HepG2 (cell line): Measurements from ENCODE around the gene CCNQ. TPM values are rescaled to one million over a fixed set of nuclear protein-coding genes. Genes with fewer than 3 reads are reported as not detected.

Experiments
- CREM ChIP-seq, 2 experiments: sonication (generic) in 1 of 2; formaldehyde crosslinking in 1 of 2; IDR thresholded peaks; 2 replicates each; pipeline versions ENCODE4 v1.4.0 to v1.6.1; 2016 to 2020; ENCODE audit warnings: antibody characterized with exemption in 1 of 2, mild to moderate bottlenecking in 1 of 2, missing genetic modification reagents in 1 of 2
- ETV5 ChIP-seq: IDR thresholded peaks from 2 replicates; pipeline ENCODE4 v1.6.1; 2018; ENCODE audit warnings: missing biosample characterization, missing genetic modification reagents, inconsistent platforms, borderline replicate concordance
- FOXA3 ChIP-seq: IDR thresholded peaks from 2 replicates; pipeline ENCODE4 v1.6.1; 2016; ENCODE audit warnings: missing genetic modification reagents, missing compliant biosample characterization
- FOXP1 ChIP-seq, 2 experiments: fragments of 450-650 bp in 1 of 2; IDR thresholded peaks; 2 replicates each; pipeline ENCODE4 v1.6.1; 2017 to 2018; ENCODE audit warnings: antibody characterized with exemption in 1 of 2
- GATAD2A ChIP-seq: IDR thresholded peaks from 2 replicates; pipeline ENCODE4 v1.6.1; 2016
- GLI4 ChIP-seq: sonication (generic); formaldehyde crosslinking; IDR thresholded peaks from 2 replicates; pipeline ENCODE4 v1.5.1; 2020; ENCODE audit warnings: missing genetic modification reagents, mild to moderate bottlenecking, moderate library complexity, borderline replicate concordance
- IRF1 ChIP-seq: sonication (generic); formaldehyde crosslinking; IDR thresholded peaks from 2 replicates; pipeline ENCODE4 v1.4.0; 2020; ENCODE audit warnings: low read depth, mild to moderate bottlenecking, missing genetic modification reagents
- KLF11 ChIP-seq: IDR thresholded peaks from 2 replicates; pipeline ENCODE4 v1.6.1; 2016; ENCODE audit warnings: missing compliant biosample characterization
- MAF1 ChIP-seq: sonication (generic); formaldehyde crosslinking; IDR thresholded peaks from 2 replicates; pipeline ENCODE4 v1.5.0; 2020; ENCODE audit warnings: missing genetic modification reagents, borderline replicate concordance
- MED1 ChIP-seq: sonication (generic); formaldehyde crosslinking; IDR thresholded peaks from 2 replicates; pipeline ENCODE4 v1.4.0; 2020; ENCODE audit warnings: missing genetic modification reagents
- MLX ChIP-seq: IDR thresholded peaks from 2 replicates; pipeline ENCODE4 v1.6.1; 2016
- MYNN ChIP-seq: sonication (generic); formaldehyde crosslinking; IDR thresholded peaks from 2 replicates; pipeline ENCODE4 v1.4.0; 2020; ENCODE audit warnings: mild to moderate bottlenecking, low read depth, missing genetic modification reagents
- NFE2L1 ChIP-seq: sonication (generic); formaldehyde crosslinking; IDR thresholded peaks from 2 replicates; pipeline ENCODE4 v1.4.0; 2020; ENCODE audit warnings: missing genetic modification reagents, mild to moderate bottlenecking, borderline replicate concordance
- NR1H2 ChIP-seq: sonication (generic); formaldehyde crosslinking; IDR thresholded peaks from 2 replicates; pipeline ENCODE4 v1.8.1; 2022; ENCODE audit warnings: low read depth, missing genetic modification reagents, borderline replicate concordance
- NR2F6 ChIP-seq, 2 experiments: IDR thresholded peaks; 2 replicates each; pipeline ENCODE4 v1.6.1; 2016; ENCODE audit warnings: antibody characterized with exemption in 1 of 2, mild to moderate bottlenecking in 1 of 2
- POLR2AphosphoS5 ChIP-seq: IDR thresholded peaks from 2 replicates; pipeline ENCODE4 v1.6.1; 2012; ENCODE audit warnings: low read depth, low read length
- SMARCC2 ChIP-seq: fragments of 450-650 bp; IDR thresholded peaks from 2 replicates; pipeline ENCODE4 v1.6.1; 2017; ENCODE audit warnings: antibody characterized with exemption, mild to moderate bottlenecking
- SP5 ChIP-seq: IDR thresholded peaks from 2 replicates; pipeline ENCODE4 v1.6.1; 2016; ENCODE audit warnings: low read depth, borderline replicate concordance
- TAF1 ChIP-seq: sonication (generic); formaldehyde crosslinking; IDR thresholded peaks from 2 replicates; pipeline ENCODE4 v1.4.0; 2020; ENCODE audit warnings: missing genetic modification reagents
- TBP ChIP-seq: sonication (generic); formaldehyde crosslinking; IDR thresholded peaks from 2 replicates; pipeline ENCODE4 v1.5.0; 2020; ENCODE audit warnings: missing genetic modification reagents
- UBTF ChIP-seq: sonication (generic); formaldehyde crosslinking; IDR thresholded peaks from 2 replicates; pipeline ENCODE4 v1.4.0; 2020; ENCODE audit warnings: mild to moderate bottlenecking, missing genetic modification reagents
- ZNF143 ChIP-seq: sonication (generic); formaldehyde crosslinking; IDR thresholded peaks from 2 replicates; pipeline ENCODE4 v1.4.0; 2020; ENCODE audit warnings: missing genetic modification reagents
- ZNF18 ChIP-seq: sonication (generic); formaldehyde crosslinking; IDR thresholded peaks from 2 replicates; pipeline ENCODE4 v1.8.0; 2022; ENCODE audit warnings: mild to moderate bottlenecking, missing genetic modification reagents; ENCODE audit not compliant: insufficient replicate concordance
- ZNF441 ChIP-seq: sonication (generic); formaldehyde crosslinking; IDR thresholded peaks from 2 replicates; pipeline ENCODE4 v1.7.0; 2021; ENCODE audit warnings: missing genetic modification reagents, borderline replicate concordance
- ZNF580 ChIP-seq: IDR thresholded peaks from 2 replicates; pipeline ENCODE4 v1.6.1; 2016; ENCODE audit warnings: low read depth, borderline replicate concordance
- polyA plus RNA-seq, 8 experiments: library from polyadenylated mRNA; depleted of rRNA in 3 of 8; stranded (reverse) in 7 of 8; unstranded in 1 of 8; fragments of >200 nt; fragmentation: Illumina TruSeq in 4 of 8; extraction: Trizol in 4 of 8; gene quantifications; 2 replicates each; pipeline versions ENCODE4 v1.2.1 to v1.2.3, GENCODE V29; 2011 to 2016; ENCODE audit warnings: low read depth in 4 of 8, missing spikeins in 1 of 8, mixed read lengths in 1 of 8; ENCODE audit not compliant: insufficient read depth in 1 of 8
- total RNA-seq, 5 experiments: library from RNA; depleted of rRNA; stranded (reverse); fragments of >200 nt; fragmentation: Illumina TruSeq; extraction: Trizol; gene quantifications; 2 replicates each; pipeline ENCODE4 v1.2.3, GENCODE V29; 2016; ENCODE audit warnings: low read depth in 1 of 5

Gene CCNQ
- total and polyA plus RNA-seq, 2 of the 13 experiments (the other 11 are each of a cell fraction or from before 2014, with no cell fraction given): 15.0 to 25.5 TPM

- TF ChIP-seq ZNF18 (CRISPR knock-in tag): no peak
- no peak for TF ChIP-seq NFE2L1
- no peak for TF ChIP-seq NR1H2
- peak; percentile 50; the same call in 1 of the 2 replicates for TF ChIP-seq UBTF (CRISPR knock-in tag)
- TF ChIP-seq MED1 (CRISPR knock-in tag): peak; percentile 45; the same call in 1 of the 2 replicates
- no peak for TF ChIP-seq KLF11
- peak; percentile 42; the same call in 1 of the 2 replicates for TF ChIP-seq TAF1 (CRISPR knock-in tag)
- peak; percentile 55; the same call in 1 of the 2 replicates for TF ChIP-seq ETV5
- 0 out of 2 replicates have a peak, but pooled peaks have one; percentile 23 for TF ChIP-seq SP5
- 0 out of 2 replicates have a peak, but pooled peaks have one; percentile 25 for TF ChIP-seq FOXA3 (CRISPR knock-in tag)
- no peak for TF ChIP-seq SMARCC2
- no peak for TF ChIP-seq ZNF441 (CRISPR knock-in tag)
- TF ChIP-seq POLR2AphosphoS5: peak; percentile 44; the same call in 1 of the 2 replicates
- TF ChIP-seq MYNN: no peak
- peak; percentile 60 for TF ChIP-seq NR2F6 (IDR thresholded peaks at IDR 0.05)
- peak; percentile 62 for TF ChIP-seq NR2F6 (CRISPR knock-in tag; IDR thresholded peaks at IDR 0.05)
- no peak for TF ChIP-seq GLI4 (CRISPR knock-in tag)
- TF ChIP-seq ZNF143 (CRISPR knock-in tag): no peak
- no peak for TF ChIP-seq FOXP1 (IDR thresholded peaks at IDR 0.05)
- TF ChIP-seq FOXP1 (CRISPR knock-in tag; IDR thresholded peaks at IDR 0.05): 0 out of 2 replicates have a peak, but pooled peaks have one; percentile 8
- TF ChIP-seq MAF1 (CRISPR knock-in tag): no peak
- no peak for TF ChIP-seq MLX (CRISPR knock-in tag)
- no peak for TF ChIP-seq CREM (IDR thresholded peaks at IDR 0.05)
- TF ChIP-seq CREM (CRISPR knock-in tag; IDR thresholded peaks at IDR 0.05): no peak
- no peak for TF ChIP-seq ZNF580 (CRISPR knock-in tag)
- TF ChIP-seq TBP (CRISPR knock-in tag): no peak
- TF ChIP-seq IRF1: no peak
- 0 out of 2 replicates have a peak, but pooled peaks have one; percentile 14 for TF ChIP-seq GATAD2A (CRISPR knock-in tag)
These were observed 42.7 kb upstream of the CCNQ start (continued) for GRCh38 chrX:153641627-153642026.
